HFFc6 (cell line): ENCODE measurements around the gene TBC1D3B. TPM values are rescaled to one million over a fixed set of nuclear protein-coding genes. Genes with fewer than 3 reads are reported as not detected.

Experiments
- DNase-seq: peaks from one replicate; pipeline ENCODE4 v3.0.0-alpha.2; 2018
- H3K27ac Mint-ChIP-seq: 2 replicates; pipeline ENCODE4 v1.8.0; 2020; ENCODE audit warnings: mild to moderate bottlenecking, mixed read lengths
- H3K27me3 Mint-ChIP-seq: 2 replicates; pipeline ENCODE4 v1.8.0; 2021; ENCODE audit warnings: mild to moderate bottlenecking, moderate library complexity, mixed read lengths; ENCODE audit not compliant: insufficient read depth
- H3K36me3 Mint-ChIP-seq: 2 replicates; pipeline ENCODE4 v1.8.0; 2021; ENCODE audit warnings: low read depth, mixed read lengths
- H3K4me1 Mint-ChIP-seq: 2 replicates; pipeline ENCODE4 v1.8.0; 2020; ENCODE audit warnings: low read depth, mixed read lengths
- H3K4me3 Mint-ChIP-seq: 2 replicates; pipeline ENCODE4 v1.8.0; 2020; ENCODE audit warnings: mild to moderate bottlenecking, moderate library complexity, mixed read lengths
- H3K9me3 Mint-ChIP-seq: 2 replicates; pipeline ENCODE4 v1.8.0; 2020; ENCODE audit warnings: mild to moderate bottlenecking, mixed read lengths
- CTCF ChIP-seq: fragments of 200-600 bp; sonication (generic); IDR thresholded peaks from 2 replicates; pipeline ENCODE4 v1.5.0; 2021; ENCODE audit warnings: antibody characterized with exemption, mild to moderate bottlenecking
- total RNA-seq, 6 experiments: library from RNA; stranded (reverse); fragmentation: NEBNext Ultra II Directional; extraction: Animal tissue kit (Norgen Biotek cat#: 25700); gene quantifications; 2 replicates in 1 of 6; 3 replicates in 5 of 6; pipeline ENCODE4 v1.2.3, GENCODE V29; 2021

The TBC1D3B gene
- total RNA-seq, 6 experiments from 2014 or later, result 0.54 to 1.3 (median 0.80) TPM

GRCh38 chr17:36152639-36153120 is 23.8 kb downstream of the TBC1D3B start:
- no peaks in the 10 kb centered on the region for H3K9me3 Mint-ChIP-seq
- H3K27ac Mint-ChIP-seq, result no peak overlapping the region
- H3K27me3 Mint-ChIP-seq, result peaks cover 3% of the 10 kb centered on the region; the same call in 1 of the 2 replicates
- TF ChIP-seq CTCF, result peak; percentile 35; the same call in 1 of the 2 replicates
- no peak overlapping the region for H3K4me3 Mint-ChIP-seq
- H3K4me1 Mint-ChIP-seq, result peaks cover 12% of the 10 kb centered on the region
- no peaks in the 10 kb centered on the region for H3K36me3 Mint-ChIP-seq
- DNase-seq, result no peak

GRCh38 chr17:36151891-36152638 is 24.4 kb downstream of the TBC1D3B start:
- H3K4me1 Mint-ChIP-seq, result peaks cover 12% of the 10 kb centered on the region
- DNase-seq, result no peak
- TF ChIP-seq CTCF, result no peak
- H3K27me3 Mint-ChIP-seq, result peaks cover 3% of the 10 kb centered on the region; the same call in 1 of the 2 replicates
- H3K4me3 Mint-ChIP-seq, result no peak overlapping the region
- no peaks in the 10 kb centered on the region for H3K9me3 Mint-ChIP-seq
- H3K36me3 Mint-ChIP-seq, result no peaks in the 10 kb centered on the region
- no peak overlapping the region for H3K27ac Mint-ChIP-seq

- H3K4me3 Mint-ChIP-seq, result peak overlapping the region; percentile 9; the same call in 1 of the 2 replicates
These were observed 27.1 kb downstream of the TBC1D3B start for GRCh38 chr17:36149296-36149820.

GRCh38 chr17:36148559-36149295 is 27.7 kb downstream of the TBC1D3B start:
- H3K4me1 Mint-ChIP-seq, result peaks cover 12% of the 10 kb centered on the region
- TF ChIP-seq CTCF, result peak; percentile 98
- no peaks in the 10 kb centered on the region for H3K36me3 Mint-ChIP-seq
- no peaks in the 10 kb centered on the region for H3K9me3 Mint-ChIP-seq
- DNase-seq, result peak; percentile 32
- H3K4me3 Mint-ChIP-seq, result no peak overlapping the region; the same call in 1 of the 2 replicates
- no peaks in the 10 kb centered on the region; the same call in 1 of the 2 replicates for H3K27me3 Mint-ChIP-seq
- H3K27ac Mint-ChIP-seq, result no peak overlapping the region

More at GRCh38 chr17:36149296-36149820, 27.1 kb downstream of the TBC1D3B start:
- Mint-ChIP-seq H3K27me3 (peaks cover under 1% of the 10 kb centered on the region; the same call in 1 of the 2 replicates), H3K4me1 (peaks cover 12% of the 10 kb centered on the region), H3K27ac (no peak overlapping the region), H3K9me3 (no peaks in the 10 kb centered on the region), H3K36me3 (no peaks in the 10 kb centered on the region)
- peak; percentile 32 for DNase-seq
- TF ChIP-seq CTCF, result peak; percentile 67

- no peak for DNase-seq
- no peak for TF ChIP-seq CTCF
- Mint-ChIP-seq H3K4me3 (no peak overlapping the region), H3K36me3 (no peaks in the 10 kb centered on the region), H3K27me3 (no peaks in the 10 kb centered on the region; the same call in 1 of the 2 replicates), H3K4me1 (peaks cover 12% of the 10 kb centered on the region), H3K27ac (no peak overlapping the region), H3K9me3 (no peaks in the 10 kb centered on the region)
These were observed 28.8 kb downstream of the TBC1D3B start for GRCh38 chr17:36147601-36148000.
